IgD-negative memory B cell (primary cell): Measurements from ENCODE around the gene FGD2. TPM values are rescaled to one million over a fixed set of nuclear protein-coding genes. Genes with fewer than 3 reads are reported as not detected.
"Not testable (repeated sequence)": the region's sequence is repeated elsewhere in the genome, so short reads cannot be mapped to it uniquely, and the experiment has no call there.

Experiments used
- H3K27ac Mint-ChIP-seq, 3 donors: one replicate each; pipeline ENCODE4 v1.8.0; 2020 to 2022; ENCODE audit warnings: mild to moderate bottlenecking in 3 of 3, mixed read lengths in 3 of 3, moderate library complexity in 1 of 3
- H3K27me3 Mint-ChIP-seq: one replicate; pipeline ENCODE4 v1.8.0; 2021; ENCODE audit warnings: mixed read lengths
- H3K36me3 Mint-ChIP-seq: one replicate; pipeline ENCODE4 v1.8.0; 2020; ENCODE audit warnings: mild to moderate bottlenecking, mixed read lengths
- H3K4me1 Mint-ChIP-seq, 3 donors: one replicate each; pipeline ENCODE4 v1.8.0; 2020 to 2022; ENCODE audit warnings: mixed read lengths in 3 of 3, mild to moderate bottlenecking in 1 of 3
- H3K4me3 Mint-ChIP-seq, 4 donors: one replicate each; pipeline ENCODE4 v1.8.0; 2020 to 2022; ENCODE audit warnings: mild to moderate bottlenecking in 4 of 4, mixed read lengths in 4 of 4, moderate library complexity in 3 of 4
- H3K9me3 Mint-ChIP-seq, 3 donors: one replicate each; pipeline ENCODE4 v1.8.0; 2020 to 2021; ENCODE audit warnings: mixed read lengths in 3 of 3, mild to moderate bottlenecking in 1 of 3
- polyA plus RNA-seq: library from polyadenylated mRNA; unstranded; fragments of 300-500 nt; fragmentation: Illumina TruSeq; gene quantifications from one replicate; pipeline ENCODE4 v1.2.3, GENCODE V29; 2021

FGD2 gene
- polyA plus RNA-seq, 1 donor from 2014 or later = 99.8 TPM

GRCh38 chr6:37057128-37057471, 51.6 kb downstream of the FGD2 start:
- Mint-ChIP-seq H3K9me3 (no peaks in the 10 kb centered on the region), H3K4me3 (no peak overlapping the region), H3K27ac (no peak overlapping the region)

GRCh38 chr6:37057678-37058077, 52.2 kb downstream of the FGD2 start:
- H3K9me3 Mint-ChIP-seq = no peaks in the 10 kb centered on the region
- peaks cover 0 to 4% (median 0%) of the 10 kb centered on the region in 3 donors for H3K4me1 Mint-ChIP-seq
- peak overlapping the region in 1 of 3 donors; percentile 45 for H3K27ac Mint-ChIP-seq
- no peaks in the 10 kb centered on the region for H3K27me3 Mint-ChIP-seq
- no peak overlapping the region for H3K4me3 Mint-ChIP-seq
- H3K36me3 Mint-ChIP-seq = peaks cover 6% of the 10 kb centered on the region

More at GRCh38 chr6:37057128-37057471, 51.6 kb downstream of the FGD2 start:
- H3K36me3 Mint-ChIP-seq = peaks cover 6% of the 10 kb centered on the region
- no peaks in the 10 kb centered on the region for H3K27me3 Mint-ChIP-seq
- peaks cover 0 to 4% (median 0%) of the 10 kb centered on the region in 3 donors for H3K4me1 Mint-ChIP-seq

- Mint-ChIP-seq H3K9me3 (no peaks in the 10 kb centered on the region), H3K4me3 (no peak overlapping the region), H3K27ac (peak overlapping the region in 1 of 3 donors; percentile 45), H3K4me1 (peaks cover 0 to 4% (median 0%) of the 10 kb centered on the region in 3 donors), H3K27me3 (no peaks in the 10 kb centered on the region), H3K36me3 (peaks cover 6% of the 10 kb centered on the region)
Observed at GRCh38 chr6:37058084-37058586, 52.7 kb downstream of the FGD2 start.

GRCh38 chr6:37058984-37059343, 53.5 kb downstream of the FGD2 start:
- H3K36me3 Mint-ChIP-seq, H3K27ac Mint-ChIP-seq, H3K27me3 Mint-ChIP-seq, H3K9me3 Mint-ChIP-seq, H3K4me1 Mint-ChIP-seq, H3K4me3 Mint-ChIP-seq: not testable (repeated sequence)

GRCh38 chr6:37059344-37060194, 54.1 kb downstream of the FGD2 start:
- H3K4me1 Mint-ChIP-seq = peaks cover 0 to 4% (median 0%) of the 10 kb centered on the region in 3 donors
- peaks cover 2% of the 10 kb centered on the region for H3K36me3 Mint-ChIP-seq
- no peaks in the 10 kb centered on the region for H3K9me3 Mint-ChIP-seq
- no peaks in the 10 kb centered on the region for H3K27me3 Mint-ChIP-seq
- H3K27ac Mint-ChIP-seq = no peak overlapping the region
- no peak overlapping the region for H3K4me3 Mint-ChIP-seq

GRCh38 chr6:37060195-37060559, 54.7 kb downstream of the FGD2 start:
- Mint-ChIP-seq H3K36me3 (peaks cover 2% of the 10 kb centered on the region), H3K4me1 (peaks cover 0 to 2% (median 0%) of the 10 kb centered on the region in 3 donors), H3K9me3 (no peaks in the 10 kb centered on the region), H3K27me3 (no peaks in the 10 kb centered on the region), H3K27ac (no peak overlapping the region), H3K4me3 (no peak overlapping the region)

- H3K27me3 Mint-ChIP-seq = no peaks in the 10 kb centered on the region
- no peak overlapping the region for H3K27ac Mint-ChIP-seq
Observed at GRCh38 chr6:37061157-37061804, 55.8 kb downstream of the FGD2 start.

GRCh38 chr6:37062424-37062823, 57.0 kb downstream of the FGD2 start:
- no peaks in the 10 kb centered on the region for H3K27me3 Mint-ChIP-seq
- H3K27ac Mint-ChIP-seq = no peak overlapping the region
- no peaks in the 10 kb centered on the region for H3K36me3 Mint-ChIP-seq

More at GRCh38 chr6:37061157-37061804, 55.8 kb downstream of the FGD2 start:
- Mint-ChIP-seq H3K36me3 (peaks cover 2% of the 10 kb centered on the region), H3K4me3 (no peak overlapping the region), H3K9me3 (no peaks in the 10 kb centered on the region), H3K4me1 (peaks cover 0 to 2% (median 0%) of the 10 kb centered on the region in 3 donors)

GRCh38 chr6:37068356-37069270, 63.2 kb downstream of the FGD2 start:
- Mint-ChIP-seq H3K36me3 (no peaks in the 10 kb centered on the region), H3K27me3 (no peaks in the 10 kb centered on the region), H3K4me3 (no peak overlapping the region), H3K9me3 (no peaks in the 10 kb centered on the region), H3K4me1 (peaks cover 6 to 23% (median 15%) of the 10 kb centered on the region in 3 donors), H3K27ac (no peak overlapping the region)

More at GRCh38 chr6:37062424-37062823, 57.0 kb downstream of the FGD2 start:
- Mint-ChIP-seq H3K4me3 (no peak overlapping the region), H3K4me1 (peaks cover 0 to 2% (median 0%) of the 10 kb centered on the region in 3 donors), H3K9me3 (no peaks in the 10 kb centered on the region)

- H3K27ac Mint-ChIP-seq = no peak overlapping the region
- no peak overlapping the region for H3K4me3 Mint-ChIP-seq
- peaks cover 6 to 23% (median 15%) of the 10 kb centered on the region in 3 donors for H3K4me1 Mint-ChIP-seq
- H3K36me3 Mint-ChIP-seq = no peaks in the 10 kb centered on the region
- H3K27me3 Mint-ChIP-seq = no peaks in the 10 kb centered on the region
- no peaks in the 10 kb centered on the region for H3K9me3 Mint-ChIP-seq
Observed at GRCh38 chr6:37069639-37070038, 64.2 kb downstream of the FGD2 start.

GRCh38 chr6:37072526-37072925, 67.1 kb downstream of the FGD2 start:
- Mint-ChIP-seq H3K4me3 (no peak overlapping the region), H3K36me3 (no peaks in the 10 kb centered on the region), H3K27me3 (no peaks in the 10 kb centered on the region), H3K4me1 (peaks cover 6 to 23% (median 15%) of the 10 kb centered on the region in 3 donors), H3K27ac (peak overlapping the region in 1 of 3 donors; percentile 16), H3K9me3 (no peaks in the 10 kb centered on the region)

GRCh38 chr6:37074053-37074827, 68.8 kb downstream of the FGD2 start:
- Mint-ChIP-seq H3K27ac (no peak overlapping the region), H3K9me3 (no peaks in the 10 kb centered on the region), H3K4me1 (peaks cover 6 to 23% (median 15%) of the 10 kb centered on the region in 3 donors), H3K36me3 (no peaks in the 10 kb centered on the region), H3K27me3 (no peaks in the 10 kb centered on the region), H3K4me3 (no peak overlapping the region)

GRCh38 chr6:37077191-37077904, 71.9 kb downstream of the FGD2 start:
- H3K27ac Mint-ChIP-seq = peak overlapping the region in 1 of 3 donors; percentile 27
- H3K4me3 Mint-ChIP-seq = no peak overlapping the region
- no peaks in the 10 kb centered on the region for H3K9me3 Mint-ChIP-seq
- no peaks in the 10 kb centered on the region for H3K27me3 Mint-ChIP-seq
- H3K4me1 Mint-ChIP-seq = peaks cover 4 to 8% (median 5%) of the 10 kb centered on the region in 3 donors
- H3K36me3 Mint-ChIP-seq = no peaks in the 10 kb centered on the region
